GM10248 (cell line): ENCODE data around the gene EMC9.

Experiments used
- CTCF ChIA-PET: fragments of 300-600 bp; sonication (Branson Sonifier 250); formaldehyde crosslinking; extraction: SDS; loops from one replicate; lab custom pipeline; 2021; ENCODE audit warnings: antibody characterized with exemption; lab: Yijun Ruan, JAX
- POLR2A ChIA-PET: fragments of 350-650 bp; sonication (Branson Sonifier 250); formaldehyde crosslinking; extraction: SDS; loops from one replicate; lab custom pipeline; 2020; ENCODE audit warnings: antibody characterized with exemption; lab: Yijun Ruan, JAX
- DNase-seq: peaks from one replicate; pipeline ENCODE4 v3.0.0; 2012; ENCODE audit errors: extremely low spot score
- CTCF ChIP-seq: IDR thresholded peaks from 2 replicates; pipeline ENCODE4 v1.5.1; 2012; ENCODE audit warnings: mild to moderate bottlenecking, low read depth; ENCODE audit errors: extremely low read depth, missing control alignments, control extremely low read depth

EMC9 gene

GRCh38 chr14:24094841-24095270 is 46.5 kb downstream of the EMC9 start:
- POLR2A ChIA-PET: interaction anchor here (0.8 to 2.7 kb wide), 7 partner anchors 9 to 66 kb away, joined by 3 to 29 read pairs (median 5); partner anchors contain the start of genes DCAF11, EMC9, IRF9 and NRL
- no peak for DNase-seq
- CTCF ChIA-PET: interaction anchor here (0.8 to 13.9 kb wide), 11 partner anchors 10 to 337 kb away, joined by 3 to 246 read pairs (median 3); partner anchors contain the start of genes CARMIL3, DCAF11, EMC9 and MDP1
- TF ChIP-seq CTCF: no peak

GRCh38 chr14:24093901-24094840 is 47.2 kb downstream of the EMC9 start, which contains the start of gene PCK2:
Gene PCK2, plus strand, starts transcription at chr14:24094311. Its CDS starts 95 bp downstream, at chr14:24094406.
- peak; percentile 91 for DNase-seq
- no peak for TF ChIP-seq CTCF
- ChIA-PET CTCF (interaction anchor here (0.8 to 13.9 kb wide), 13 partner anchors 11 to 337 kb away, joined by 3 to 246 read pairs (median 5); partner anchors contain the start of genes CARMIL3, CPNE6, DCAF11 and EMC9), POLR2A (interaction anchor here (0.9 to 2.7 kb wide), 5 partner anchors 20 to 67 kb away, joined by 3 to 29 read pairs (median 5); partner anchors contain the start of genes DCAF11, IRF9, NRL and PSME1)

- DNase-seq: no peak
- ChIA-PET POLR2A (interaction anchor here (0.9 to 2.7 kb wide), 2 partner anchors 21 to 42 kb away, joined by 3 to 29 read pairs; partner anchors contain the start of genes DCAF11, NRL and PSME1), CTCF (interaction anchor here (0.7 to 13.9 kb wide), 13 partner anchors 12 to 215 kb away, joined by 3 to 246 read pairs (median 6); partner anchors contain the start of genes CIDEB, CPNE6, DCAF11 and IRF9)
- TF ChIP-seq CTCF: no peak
Measured at GRCh38 chr14:24093207-24093900, 48.0 kb downstream of the EMC9 start.

- ChIA-PET POLR2A (no interaction called here), CTCF (interaction anchor here (0.7 to 13.9 kb wide), 15 partner anchors 12 to 215 kb away, joined by 3 to 246 read pairs (median 4); partner anchors contain the start of genes CARMIL3, CIDEB, CPNE6 and DCAF11)
- no peak for TF ChIP-seq CTCF
- DNase-seq: no peak
Measured at GRCh38 chr14:24092505-24093206, 48.7 kb downstream of the EMC9 start.

GRCh38 chr14:24092110-24092504 is 49.3 kb downstream of the EMC9 start:
- POLR2A ChIA-PET: no interaction called here
- CTCF ChIA-PET: interaction anchor here (0.8 to 13.9 kb wide), 14 partner anchors 12 to 216 kb away, joined by 3 to 246 read pairs (median 5); partner anchors contain the start of genes CARMIL3, CIDEB, CPNE6 and DCAF11
- DNase-seq: no peak

More at GRCh38 chr14:24092110-24092504, 49.3 kb downstream of the EMC9 start:
- no peak for TF ChIP-seq CTCF
